Nucleus accumbens (tissue), 56 donors: Measurements from ENCODE around the gene GPR141.

Source experiments
- DNase-seq, 56 donors: peaks; one replicate each; lab custom pipeline; 2025; lab: John Stamatoyannopoulos, UW

The GPR141 gene, protein sequence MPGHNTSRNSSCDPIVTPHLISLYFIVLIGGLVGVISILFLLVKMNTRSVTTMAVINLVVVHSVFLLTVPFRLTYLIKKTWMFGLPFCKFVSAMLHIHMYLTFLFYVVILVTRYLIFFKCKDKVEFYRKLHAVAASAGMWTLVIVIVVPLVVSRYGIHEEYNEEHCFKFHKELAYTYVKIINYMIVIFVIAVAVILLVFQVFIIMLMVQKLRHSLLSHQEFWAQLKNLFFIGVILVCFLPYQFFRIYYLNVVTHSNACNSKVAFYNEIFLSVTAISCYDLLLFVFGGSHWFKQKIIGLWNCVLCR

GRCh38 chr7:37683246-37684120 lies at the start of gene GPR141:
Gene GPR141 (plus strand): TSS chr7:37683766. CDS start chr7:37740394, 56,628 bp downstream.
- DNase-seq = peak in 1 of 56 donors; percentile 11

- no peak for DNase-seq
These were observed 48.2 kb upstream of the GPR141 start for GRCh38 chr7:37635346-37635745.

GRCh38 chr7:37642028-37642540 lies 41.5 kb upstream of the GPR141 start:
- no peak for DNase-seq

- DNase-seq = peak in 2 of 56 donors; percentile 6 to 8
These were observed 39.7 kb upstream of the GPR141 start for GRCh38 chr7:37643876-37644275.

- DNase-seq = no peak
These were observed 38.1 kb upstream of the GPR141 start for GRCh38 chr7:37645282-37646050.

DNA sequence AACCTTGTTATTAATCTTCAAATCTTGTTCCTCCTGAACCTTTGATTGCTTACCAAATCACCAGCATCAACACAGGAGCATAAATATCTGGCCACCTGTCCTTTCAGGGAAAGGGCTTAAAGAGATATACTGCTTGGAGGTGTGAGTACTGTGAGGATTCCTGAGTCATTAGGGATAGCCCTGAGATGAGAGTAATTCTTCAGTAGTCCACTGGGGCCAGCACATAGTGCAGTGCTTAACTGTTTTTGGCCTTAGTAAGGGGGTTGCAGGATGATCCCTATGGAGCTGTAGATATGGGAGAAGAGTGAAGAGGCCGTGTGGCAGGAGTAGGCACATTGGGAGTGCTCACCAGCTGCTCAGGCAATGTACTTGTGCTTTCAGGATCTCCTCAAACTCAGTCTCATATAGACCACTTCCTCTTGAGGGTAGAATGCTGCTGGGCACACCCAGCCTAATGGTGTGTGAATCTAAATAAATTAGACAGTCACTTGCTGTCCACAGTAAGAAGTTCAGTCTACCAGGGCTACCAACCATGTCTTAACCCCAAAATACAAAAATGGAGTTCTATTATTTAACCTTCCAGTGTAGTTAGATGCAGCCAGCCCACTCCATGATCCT lies 26.5 kb upstream of the GPR141 start:
- DNase-seq = no peak

DNA sequence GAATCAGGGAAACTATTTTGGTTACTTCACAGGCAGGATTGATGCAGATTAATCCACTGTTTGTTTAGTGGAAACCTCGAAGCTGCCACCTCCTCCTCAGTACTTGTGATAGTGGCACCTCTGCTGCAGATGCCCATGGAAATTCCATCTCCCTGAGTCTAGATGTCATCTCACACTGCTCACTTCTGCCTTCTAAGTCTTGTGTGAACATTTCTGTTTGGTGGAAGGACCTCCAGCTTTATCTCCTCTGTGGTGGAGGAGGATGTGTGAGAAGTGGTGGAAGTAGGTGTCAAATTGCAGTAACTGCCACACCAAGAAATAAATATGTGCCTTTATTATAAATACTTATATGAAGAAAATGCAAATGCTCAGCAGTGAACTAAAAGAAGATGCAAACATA lies 25.8 kb upstream of the GPR141 start:
- no peak for DNase-seq

GRCh38 chr7:37659971-37660565 lies 23.5 kb upstream of the GPR141 start:
- no peak for DNase-seq

DNA sequence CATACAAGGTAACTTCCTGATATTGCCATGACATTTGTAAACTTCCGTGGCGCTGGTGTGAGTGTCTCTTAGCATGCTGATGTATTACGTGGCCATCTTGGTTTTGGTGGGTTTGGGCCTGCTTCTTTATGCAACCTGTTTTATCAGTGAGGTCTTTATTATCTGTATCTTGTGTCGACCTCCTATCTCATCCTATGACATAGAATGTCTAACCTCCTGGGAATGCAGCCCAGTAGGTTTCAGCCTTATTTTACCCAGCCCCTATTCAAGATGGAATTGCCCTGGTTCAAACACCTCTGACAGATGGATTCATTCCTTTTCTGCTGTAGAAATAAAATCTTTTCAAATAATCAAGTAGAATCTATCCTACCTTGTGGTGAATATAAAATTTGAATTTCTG lies 23.0 kb upstream of the GPR141 start:
- DNase-seq = no peak

- DNase-seq = no peak
These were observed 19.9 kb upstream of the GPR141 start for GRCh38 chr7:37663693-37664092.

GRCh38 chr7:37665352-37666022 lies 18.1 kb upstream of the GPR141 start:
- no peak for DNase-seq

- no peak for DNase-seq
These were observed 17.4 kb upstream of the GPR141 start for GRCh38 chr7:37666026-37666799.

DNA sequence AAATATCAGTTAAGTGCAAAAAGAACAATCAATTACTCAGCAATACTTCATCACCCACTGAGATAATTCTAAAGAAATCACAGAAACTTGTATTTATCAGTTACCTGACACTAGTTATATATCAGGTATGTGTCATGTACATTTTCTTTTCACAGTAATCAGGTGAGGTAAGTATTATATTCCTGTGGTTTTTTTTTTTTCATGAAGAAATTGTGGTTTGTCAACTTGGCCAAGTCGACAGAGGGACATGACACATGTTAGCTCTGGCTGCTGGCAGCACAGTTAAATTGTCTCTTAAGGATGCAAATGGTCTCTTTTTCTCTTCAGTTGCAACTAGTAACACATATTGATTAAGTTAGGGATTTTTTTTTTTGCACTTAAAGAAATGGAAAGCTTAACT lies 13.7 kb upstream of the GPR141 start:
- no peak for DNase-seq

GRCh38 chr7:37670436-37670835 lies 13.1 kb upstream of the GPR141 start:
- no peak for DNase-seq

DNA sequence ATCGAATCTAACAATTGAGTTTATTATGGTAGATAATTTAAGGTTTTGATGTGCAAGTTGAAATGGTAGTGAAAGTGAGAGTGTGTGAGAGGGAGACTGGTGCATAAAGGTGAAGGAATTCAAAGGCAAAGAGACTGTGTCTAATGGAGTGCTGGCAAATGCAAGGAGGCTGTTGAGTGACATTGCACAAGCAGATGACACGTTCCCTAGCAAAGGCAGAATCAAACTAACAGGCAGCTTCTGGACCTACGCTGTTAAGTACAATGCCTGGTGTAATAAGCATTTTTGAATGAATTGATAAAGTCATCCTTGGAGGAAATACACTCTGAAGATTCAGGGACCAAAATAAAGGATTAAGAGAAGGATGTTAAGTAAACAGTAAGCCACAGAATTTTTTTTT lies 11.7 kb upstream of the GPR141 start:
- DNase-seq = no peak

DNA sequence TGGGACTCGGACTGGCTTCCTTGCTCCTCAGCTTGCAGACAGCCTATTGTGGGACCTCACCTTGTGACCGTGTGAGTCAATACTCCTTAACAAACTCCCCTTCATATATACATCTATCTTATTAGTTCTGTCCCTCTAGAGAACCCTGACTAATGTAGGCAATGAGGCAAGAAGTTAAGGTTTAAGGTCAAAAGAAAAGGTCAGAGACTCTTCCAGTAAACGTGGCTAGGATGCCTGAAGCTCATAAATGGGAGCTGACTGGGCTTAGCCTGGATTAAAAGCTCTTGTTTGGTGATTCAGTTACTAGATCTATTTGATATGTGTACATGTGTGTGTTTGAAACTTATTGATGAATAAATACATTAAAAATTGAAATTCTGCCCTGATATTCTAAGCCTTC lies 10.6 kb upstream of the GPR141 start:
- no peak for DNase-seq

DNA sequence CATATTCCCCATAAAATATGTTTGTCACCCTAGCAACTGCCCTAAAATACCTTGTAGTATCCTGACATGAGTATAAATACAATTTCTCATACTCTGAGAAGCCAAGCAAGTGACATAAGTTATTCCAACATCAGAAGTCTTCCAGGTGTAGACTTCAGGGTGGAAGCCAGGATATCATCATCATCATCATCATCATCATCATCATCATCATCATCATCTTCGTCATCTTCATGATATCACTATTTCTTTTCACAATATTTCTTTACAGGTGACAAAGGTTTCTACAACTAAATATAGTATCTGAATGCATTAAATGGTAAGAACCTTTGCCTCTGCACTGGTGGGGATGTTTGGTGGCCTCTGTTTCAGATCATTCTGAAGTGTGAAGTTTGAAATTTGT lies 10.0 kb upstream of the GPR141 start:
- DNase-seq = no peak

DNA sequence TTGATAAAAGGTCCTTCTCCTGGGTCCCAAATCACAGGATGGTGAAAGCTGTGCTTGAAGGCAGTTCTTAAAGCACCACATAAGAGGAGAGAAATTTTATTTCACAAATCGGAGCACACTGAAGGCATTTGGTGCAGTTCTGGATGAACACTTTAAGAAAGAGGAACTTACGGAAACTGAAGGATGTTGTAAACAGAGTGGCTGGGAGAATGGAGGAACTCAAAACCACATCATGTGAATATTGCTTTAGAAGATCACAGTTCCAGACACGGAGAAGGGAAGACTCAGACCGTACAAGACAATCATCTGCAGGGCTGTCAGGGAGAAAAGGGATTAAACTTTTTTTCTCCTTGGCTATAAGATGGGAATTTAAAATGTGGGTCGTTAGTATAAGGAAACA lies 9.0 kb upstream of the GPR141 start:
- DNase-seq = no peak

DNA sequence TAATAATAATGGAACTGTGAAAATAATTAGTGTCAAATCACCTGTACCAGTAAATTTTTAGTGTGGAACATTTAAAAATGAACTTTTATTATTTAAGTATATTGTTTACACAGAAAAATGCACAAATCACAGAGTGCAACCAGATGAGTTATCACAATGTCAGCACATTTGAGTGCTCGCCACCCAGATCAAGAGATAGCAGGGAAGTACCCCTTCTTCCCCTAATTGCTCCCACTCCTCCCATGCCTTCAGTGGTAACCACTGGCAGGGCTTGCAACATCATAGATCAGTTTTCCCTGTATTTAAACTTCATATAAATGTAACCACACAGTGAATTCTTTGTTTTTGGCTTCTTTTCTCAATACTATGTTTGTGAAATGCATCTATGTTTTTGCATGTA lies 7.8 kb upstream of the GPR141 start:
- no peak for DNase-seq
